Progenitor cell of endocrine pancreas (in vitro differentiated cells): Measurements from ENCODE around the gene HAND1. TPM values are rescaled to one million over a fixed set of nuclear protein-coding genes. Genes with fewer than 3 reads are reported as not detected.

Source experiments
- DNase-seq: peaks from one replicate; pipeline ENCODE4 v3.0.0; 2021; ENCODE audit warnings: low spot score; ENCODE audit not compliant: unreplicated experiment
- H3K27ac Mint-ChIP-seq: 2 replicates; pipeline ENCODE4 v1.8.0; 2021; ENCODE audit warnings: mild to moderate bottlenecking, moderate library complexity, mixed read lengths
- H3K27me3 Mint-ChIP-seq: 2 replicates; pipeline ENCODE4 v1.8.0; 2021; ENCODE audit warnings: mixed read lengths
- H3K36me3 Mint-ChIP-seq: 2 replicates; pipeline ENCODE4 v1.8.0; 2022; ENCODE audit warnings: mixed read lengths; ENCODE audit not compliant: insufficient read depth
- H3K4me1 Mint-ChIP-seq: 2 replicates; pipeline ENCODE4 v1.8.0; 2021; ENCODE audit warnings: low read depth, mixed read lengths
- H3K4me3 Mint-ChIP-seq: 2 replicates; pipeline ENCODE4 v1.8.0; 2021; ENCODE audit warnings: low read depth, mild to moderate bottlenecking, moderate library complexity, mixed read lengths
- H3K9me3 Mint-ChIP-seq: 2 replicates; pipeline ENCODE4 v1.8.0; 2021; ENCODE audit warnings: low read depth, mixed read lengths
- total RNA-seq: library from RNA; stranded (reverse); gene quantifications from 2 replicates; pipeline ENCODE4 v1.2.1, GENCODE V29; 2021
- TF ChIP-seq, protein P1 (sequence below): fragments of 200-600 bp; sonication (generic); IDR thresholded peaks from one replicate; pipeline ENCODE4 v1.5.0; 2021; ENCODE audit warnings: antibody characterized with exemption, mild to moderate bottlenecking; ENCODE audit not compliant: unreplicated experiment

The HAND1 gene
- total RNA-seq, 1 donor from 2014 or later: 0.48 TPM

GRCh38 chr5:154447089-154447725, 30.8 kb downstream of the HAND1 start:
- TF ChIP-seq, protein P1, sequence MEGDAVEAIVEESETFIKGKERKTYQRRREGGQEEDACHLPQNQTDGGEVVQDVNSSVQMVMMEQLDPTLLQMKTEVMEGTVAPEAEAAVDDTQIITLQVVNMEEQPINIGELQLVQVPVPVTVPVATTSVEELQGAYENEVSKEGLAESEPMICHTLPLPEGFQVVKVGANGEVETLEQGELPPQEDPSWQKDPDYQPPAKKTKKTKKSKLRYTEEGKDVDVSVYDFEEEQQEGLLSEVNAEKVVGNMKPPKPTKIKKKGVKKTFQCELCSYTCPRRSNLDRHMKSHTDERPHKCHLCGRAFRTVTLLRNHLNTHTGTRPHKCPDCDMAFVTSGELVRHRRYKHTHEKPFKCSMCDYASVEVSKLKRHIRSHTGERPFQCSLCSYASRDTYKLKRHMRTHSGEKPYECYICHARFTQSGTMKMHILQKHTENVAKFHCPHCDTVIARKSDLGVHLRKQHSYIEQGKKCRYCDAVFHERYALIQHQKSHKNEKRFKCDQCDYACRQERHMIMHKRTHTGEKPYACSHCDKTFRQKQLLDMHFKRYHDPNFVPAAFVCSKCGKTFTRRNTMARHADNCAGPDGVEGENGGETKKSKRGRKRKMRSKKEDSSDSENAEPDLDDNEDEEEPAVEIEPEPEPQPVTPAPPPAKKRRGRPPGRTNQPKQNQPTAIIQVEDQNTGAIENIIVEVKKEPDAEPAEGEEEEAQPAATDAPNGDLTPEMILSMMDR: no peak
- Mint-ChIP-seq H3K27me3 (no peaks in the 10 kb centered on the region), H3K27ac (peak overlapping the region; percentile 55), H3K36me3 (peaks cover 9% of the 10 kb centered on the region), H3K4me3 (peak overlapping the region; percentile 82), H3K4me1 (peaks cover 20% of the 10 kb centered on the region), H3K9me3 (no peaks in the 10 kb centered on the region)
- no peak for DNase-seq

DNA sequence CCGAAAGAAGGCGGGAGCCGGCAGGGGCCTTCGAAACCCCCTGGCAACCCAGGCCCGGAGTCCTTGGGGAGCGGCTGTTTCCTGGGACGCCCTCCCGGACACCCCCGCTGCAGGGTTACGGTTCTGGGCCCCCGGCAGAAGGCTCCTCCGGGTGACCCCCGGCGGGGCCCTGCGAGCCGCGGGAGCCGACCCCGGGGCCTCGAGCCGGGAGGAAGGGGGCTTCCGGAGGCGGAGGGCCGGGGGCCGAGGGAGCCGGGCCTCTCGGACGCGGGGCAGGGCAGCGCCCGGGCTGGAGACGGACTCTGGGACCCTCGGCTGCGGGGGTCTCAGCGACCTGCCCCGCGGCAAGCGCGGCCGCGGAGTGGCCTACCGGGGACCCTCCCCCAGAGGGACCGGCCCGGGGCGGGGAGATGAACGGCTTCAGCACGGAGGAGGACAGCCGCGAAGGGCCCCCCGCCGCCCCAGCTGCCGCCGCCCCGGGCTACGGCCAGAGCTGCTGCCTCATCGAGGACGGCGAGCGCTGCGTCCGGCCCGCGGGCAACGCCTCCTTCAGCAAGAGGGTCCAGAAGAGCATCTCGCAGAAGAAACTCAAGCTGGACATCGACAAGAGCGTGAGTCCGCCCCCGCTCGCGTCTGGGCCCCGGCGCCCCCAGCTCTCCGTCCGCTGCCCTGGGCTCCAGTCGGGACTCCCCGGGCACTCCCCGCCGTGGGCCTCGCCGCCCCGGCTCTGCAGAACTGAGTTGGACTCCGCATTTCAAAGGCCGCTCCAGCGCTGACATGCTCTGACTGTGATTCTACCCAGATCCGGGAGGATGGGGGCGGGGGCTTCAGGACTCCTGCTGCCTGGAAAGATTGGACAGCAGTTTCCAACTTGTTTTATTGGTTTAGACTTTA, 31.6 kb downstream of the HAND1 start:
- peak overlapping the region; percentile 55 for H3K27ac Mint-ChIP-seq
- peaks cover 20% of the 10 kb centered on the region for H3K4me1 Mint-ChIP-seq
- no peaks in the 10 kb centered on the region for H3K27me3 Mint-ChIP-seq

DNA sequence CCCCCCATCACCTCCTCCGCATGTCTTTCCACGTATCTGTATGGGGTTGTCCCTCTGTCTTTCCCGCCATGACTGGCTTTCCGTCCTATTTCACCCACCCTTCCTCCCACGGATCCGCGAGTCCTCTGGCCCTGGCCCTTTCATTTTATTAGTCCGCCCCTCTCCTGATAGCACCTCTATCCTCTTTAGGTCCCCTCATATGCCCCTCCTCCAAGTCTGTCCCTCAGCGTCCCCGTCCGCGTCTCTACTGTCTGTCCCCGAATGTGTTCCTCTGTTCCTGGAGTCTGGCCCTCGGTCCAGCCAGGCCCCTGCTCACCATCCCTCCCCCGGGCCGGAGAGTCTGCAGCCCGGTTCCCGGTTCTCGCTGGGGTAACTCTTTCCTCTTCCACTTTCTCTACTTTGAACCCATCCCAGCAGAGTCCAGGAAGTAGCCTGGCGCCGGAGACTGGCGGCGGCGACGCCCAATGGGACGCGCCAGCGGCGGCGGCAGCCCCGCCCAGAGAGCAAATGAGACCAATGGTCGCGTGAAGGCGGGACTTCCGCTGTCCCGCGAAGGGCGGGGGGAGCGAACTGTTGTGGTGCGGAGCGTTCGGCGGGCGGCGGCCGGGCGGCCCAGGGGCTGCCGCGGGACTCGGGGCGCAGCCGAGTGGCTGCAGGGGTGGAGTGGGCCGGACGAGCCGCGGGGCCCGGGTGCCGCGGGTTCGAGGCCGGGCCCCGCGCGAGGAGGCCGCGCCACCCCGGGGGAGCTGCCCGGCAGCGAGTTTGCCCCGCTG, 32.4 kb downstream of the HAND1 start, which contains the start of gene SAP30L:
SAP30L (plus strand) TSS at position 576 of the 773 bp plus-strand sequence. CDS start 608 bp downstream, outside the sequence.
- DNase-seq: peak; percentile 94
- Mint-ChIP-seq H3K4me3 (peak within 1 kb of the TSS; percentile 98), H3K4me1 (peaks cover 20% of the 10 kb centered on the region), H3K27ac (peak within 1 kb of the TSS; percentile 92), H3K27me3 (no peaks in the 10 kb centered on the region), H3K36me3 (peaks cover 14% of the 10 kb centered on the region), H3K9me3 (no peaks in the 10 kb centered on the region)
- TF ChIP-seq, protein P1: no peak

More for the DNA sequence above, 31.6 kb downstream of the HAND1 start:
- peaks cover 13% of the 10 kb centered on the region for H3K36me3 Mint-ChIP-seq
- peak overlapping the region; percentile 82 for H3K4me3 Mint-ChIP-seq
- TF ChIP-seq, protein P1: no peak
- peak; percentile 39 for DNase-seq
- no peaks in the 10 kb centered on the region for H3K9me3 Mint-ChIP-seq

DNA sequence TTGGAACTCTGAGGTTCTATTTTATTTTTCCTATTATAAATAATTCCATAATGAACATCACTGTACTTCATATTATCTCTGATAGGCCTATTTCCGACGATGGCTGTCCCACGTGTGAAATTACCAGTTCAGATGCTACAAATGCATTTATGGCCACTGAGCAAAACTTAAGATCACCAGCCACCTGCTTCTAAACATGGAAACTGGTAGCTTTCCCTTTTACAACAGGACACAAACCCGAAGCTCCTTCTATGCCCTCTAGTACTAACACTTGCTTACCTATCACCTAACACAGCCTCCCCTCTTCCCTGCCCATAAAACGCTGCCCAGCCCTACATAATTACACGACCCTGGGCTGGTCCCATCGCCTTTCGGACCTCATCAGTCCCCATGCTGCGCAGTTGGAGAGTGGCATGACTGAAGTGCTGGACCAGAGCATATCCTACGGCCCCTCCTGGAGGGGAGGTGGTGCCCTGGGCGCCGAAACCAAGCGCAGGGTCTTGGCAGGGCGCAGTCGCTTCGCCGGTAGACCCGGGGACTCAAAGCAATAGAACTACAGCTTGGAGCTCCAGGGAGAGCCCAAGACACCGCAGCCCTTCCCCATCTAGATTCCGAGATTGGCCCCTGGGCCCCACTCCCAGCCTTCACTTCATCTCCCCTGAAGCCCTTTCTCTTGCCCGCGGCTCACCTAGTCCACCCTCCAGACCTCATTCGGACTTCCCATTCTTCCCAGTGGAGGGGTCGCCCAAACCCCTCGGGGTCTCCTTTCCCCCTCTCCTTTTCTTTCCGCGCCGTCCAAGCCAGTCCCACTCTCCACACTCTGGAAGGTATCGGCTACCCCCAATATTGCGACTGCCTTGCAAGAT, 33.2 kb downstream of the HAND1 start:
- peak overlapping the region; percentile 92 for H3K27ac Mint-ChIP-seq
- peak overlapping the region; percentile 98 for H3K4me3 Mint-ChIP-seq
- TF ChIP-seq, protein P1: no peak
- H3K4me1 Mint-ChIP-seq: peaks cover 20% of the 10 kb centered on the region
- peaks cover 13% of the 10 kb centered on the region for H3K36me3 Mint-ChIP-seq
- DNase-seq: no peak
- H3K27me3 Mint-ChIP-seq: no peaks in the 10 kb centered on the region
- H3K9me3 Mint-ChIP-seq: no peaks in the 10 kb centered on the region
